HepG2 (cell line): ENCODE results near the gene SLC16A14. TPM values are rescaled to one million over a fixed set of nuclear protein-coding genes. Genes with fewer than 3 reads are reported as not detected.

Experiments
- AHDC1 ChIP-seq: sonication (generic); formaldehyde crosslinking; IDR thresholded peaks from 2 replicates; pipeline ENCODE4 v1.5.1; 2020; ENCODE audit warnings: mild to moderate bottlenecking, missing genetic modification reagents, borderline replicate concordance
- ETS1 ChIP-seq: sonication (generic); formaldehyde crosslinking; IDR thresholded peaks from 2 replicates; pipeline ENCODE4 v1.4.0; 2020; ENCODE audit warnings: missing genetic modification reagents
- FOXJ3 ChIP-seq: sonication (generic); formaldehyde crosslinking; IDR thresholded peaks from 2 replicates; pipeline ENCODE4 v1.4.0; 2020; ENCODE audit warnings: missing genetic modification reagents, mild to moderate bottlenecking, borderline replicate concordance
- KLF16 ChIP-seq, 2 experiments: sonication (generic) in 1 of 2; formaldehyde crosslinking in 1 of 2; IDR thresholded peaks; 2 replicates each; pipeline versions ENCODE4 v1.6.1 to v1.8.0; 2016 to 2023; ENCODE audit warnings: missing genetic modification reagents in 2 of 2, missing compliant biosample characterization in 1 of 2
- MXD4 ChIP-seq: IDR thresholded peaks from 2 replicates; pipeline ENCODE4 v1.6.1; 2016; ENCODE audit warnings: mild to moderate bottlenecking, missing biosample characterization, missing genetic modification reagents
- NAIF1 ChIP-seq: sonication (generic); formaldehyde crosslinking; IDR thresholded peaks from 2 replicates; pipeline ENCODE4 v1.5.0; 2020; ENCODE audit warnings: mild to moderate bottlenecking, missing genetic modification reagents, borderline replicate concordance
- NFIB ChIP-seq: sonication (generic); formaldehyde crosslinking; IDR thresholded peaks from 2 replicates; pipeline ENCODE4 v1.9.0; 2021; ENCODE audit warnings: missing genetic modification reagents, mild to moderate bottlenecking, borderline replicate concordance
- PATZ1 ChIP-seq: sonication (generic); formaldehyde crosslinking; IDR thresholded peaks from 2 replicates; pipeline ENCODE4 v1.4.0; 2020; ENCODE audit warnings: missing genetic modification reagents
- PLRG1 ChIP-seq: fragments of 450-650 bp; conservative IDR thresholded peaks from 2 replicates; pipeline ENCODE4 v1.6.1; 2016
- SIX1 ChIP-seq: sonication (generic); formaldehyde crosslinking; IDR thresholded peaks from 2 replicates; pipeline ENCODE4 v1.4.0; 2020; ENCODE audit warnings: missing genetic modification reagents, borderline replicate concordance
- SP140L ChIP-seq: sonication (generic); formaldehyde crosslinking; IDR thresholded peaks from 2 replicates; pipeline ENCODE4 v1.4.0; 2020; ENCODE audit warnings: missing genetic modification reagents, borderline replicate concordance
- ZMYM2 ChIP-seq: sonication (generic); formaldehyde crosslinking; IDR thresholded peaks from 2 replicates; pipeline ENCODE4 v1.8.0; 2022; ENCODE audit warnings: mild to moderate bottlenecking, missing genetic modification reagents
- ZNF350 ChIP-seq: sonication (generic); formaldehyde crosslinking; IDR thresholded peaks from 2 replicates; pipeline ENCODE4 v1.4.0; 2020; ENCODE audit warnings: mild to moderate bottlenecking, low read depth, missing genetic modification reagents, borderline replicate concordance
- ZNF577 ChIP-seq: sonication (generic); formaldehyde crosslinking; IDR thresholded peaks from 2 replicates; pipeline ENCODE4 v1.4.0; 2020; ENCODE audit warnings: mild to moderate bottlenecking, low read depth, missing genetic modification reagents, borderline replicate concordance
- ZNF800 ChIP-seq: sonication (generic); formaldehyde crosslinking; IDR thresholded peaks from 2 replicates; pipeline ENCODE4 v1.4.0; 2020; ENCODE audit warnings: missing genetic modification reagents
- polyA plus RNA-seq, 8 experiments: library from polyadenylated mRNA; depleted of rRNA in 3 of 8; stranded (reverse) in 7 of 8; unstranded in 1 of 8; fragments of >200 nt; fragmentation: Illumina TruSeq in 4 of 8; extraction: Trizol in 4 of 8; gene quantifications; 2 replicates each; pipeline versions ENCODE4 v1.2.1 to v1.2.3, GENCODE V29; 2011 to 2016; ENCODE audit warnings: low read depth in 4 of 8, missing spikeins in 1 of 8, mixed read lengths in 1 of 8; ENCODE audit not compliant: insufficient read depth in 1 of 8
- total RNA-seq, 5 experiments: library from RNA; depleted of rRNA; stranded (reverse); fragments of >200 nt; fragmentation: Illumina TruSeq; extraction: Trizol; gene quantifications; 2 replicates each; pipeline ENCODE4 v1.2.3, GENCODE V29; 2016; ENCODE audit warnings: low read depth in 1 of 5
- TF ChIP-seq, protein P1 (sequence below): sonication (generic); formaldehyde crosslinking; IDR thresholded peaks from 2 replicates; pipeline ENCODE4 v1.4.0; 2020; ENCODE audit warnings: missing genetic modification reagents, borderline replicate concordance

The SLC16A14 gene
- total and polyA plus RNA-seq, 2 of the 13 experiments (the other 11 are each of a cell fraction or from before 2014, with no cell fraction given) = 0.05 TPM; not detected in 1

DNA sequence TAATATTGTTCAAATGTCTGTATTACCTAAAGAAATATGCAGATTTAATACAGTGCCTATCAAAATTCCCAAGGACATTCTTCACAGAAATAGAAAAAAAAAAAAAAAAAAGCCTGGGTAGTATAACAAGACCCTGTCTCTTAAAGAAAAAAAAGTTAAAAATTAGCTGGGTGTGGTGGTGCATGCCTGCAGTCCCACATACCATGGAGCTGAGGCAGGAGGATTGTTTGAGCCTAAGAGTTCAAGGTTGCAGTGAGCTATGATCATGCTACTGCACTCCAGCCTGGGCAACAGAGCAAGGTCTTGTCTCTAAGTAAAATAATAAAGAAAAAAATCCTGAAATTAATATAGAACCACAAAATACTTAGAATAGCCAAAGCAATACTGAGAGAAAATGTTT lies 51.9 kb downstream of the SLC16A14 start (continued):
- TF ChIP-seq SIX1 = no peak; the same call in 1 of the 2 replicates
- TF ChIP-seq AHDC1 = peak; percentile 58; the same call in 1 of the 2 replicates
- no peak for TF ChIP-seq ZNF800 (CRISPR knock-in tag)
- peak; percentile 73 for TF ChIP-seq ZMYM2 (CRISPR knock-in tag)
- no peak for TF ChIP-seq SP140L (CRISPR knock-in tag)
- TF ChIP-seq, protein P1, sequence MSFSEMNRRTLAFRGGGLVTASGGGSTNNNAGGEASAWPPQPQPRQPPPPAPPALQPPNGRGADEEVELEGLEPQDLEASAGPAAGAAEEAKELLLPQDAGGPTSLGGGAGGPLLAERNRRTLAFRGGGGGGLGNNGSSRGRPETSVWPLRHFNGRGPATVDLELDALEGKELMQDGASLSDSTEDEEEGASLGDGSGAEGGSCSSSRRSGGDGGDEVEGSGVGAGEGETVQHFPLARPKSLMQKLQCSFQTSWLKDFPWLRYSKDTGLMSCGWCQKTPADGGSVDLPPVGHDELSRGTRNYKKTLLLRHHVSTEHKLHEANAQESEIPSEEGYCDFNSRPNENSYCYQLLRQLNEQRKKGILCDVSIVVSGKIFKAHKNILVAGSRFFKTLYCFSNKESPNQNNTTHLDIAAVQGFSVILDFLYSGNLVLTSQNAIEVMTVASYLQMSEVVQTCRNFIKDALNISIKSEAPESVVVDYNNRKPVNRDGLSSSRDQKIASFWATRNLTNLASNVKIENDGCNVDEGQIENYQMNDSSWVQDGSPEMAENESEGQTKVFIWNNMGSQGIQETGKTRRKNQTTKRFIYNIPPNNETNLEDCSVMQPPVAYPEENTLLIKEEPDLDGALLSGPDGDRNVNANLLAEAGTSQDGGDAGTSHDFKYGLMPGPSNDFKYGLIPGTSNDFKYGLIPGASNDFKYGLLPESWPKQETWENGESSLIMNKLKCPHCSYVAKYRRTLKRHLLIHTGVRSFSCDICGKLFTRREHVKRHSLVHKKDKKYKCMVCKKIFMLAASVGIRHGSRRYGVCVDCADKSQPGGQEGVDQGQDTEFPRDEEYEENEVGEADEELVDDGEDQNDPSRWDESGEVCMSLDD (CRISPR knock-in tag) = no peak
- TF ChIP-seq FOXJ3 = no peak
- TF ChIP-seq ZNF350 = no peak
- no peak; a peak in 1 of 4 replicates for TF ChIP-seq KLF16 (CRISPR knock-in tag; IDR thresholded peaks at IDR 0.05)
- TF ChIP-seq ZNF577 (CRISPR knock-in tag) = no peak
- no peak for TF ChIP-seq NAIF1 (CRISPR knock-in tag)
- no peak for TF ChIP-seq NFIB
- TF ChIP-seq PLRG1 = no peak
- TF ChIP-seq PATZ1 (CRISPR knock-in tag) = no peak
- TF ChIP-seq ETS1 (CRISPR knock-in tag) = no peak
- no peak for TF ChIP-seq MXD4
